Gastrocnemius medialis (tissue), 4 donors: ENCODE data around the gene RARB.

ENCODE experiments used
- POLR2A ChIP-seq, 2 donors: fragments of 450-650 bp; IDR thresholded peaks; one replicate each; pipeline ENCODE4 v1.6.1; 2017; ENCODE audit warnings: antibody characterized with exemption in 2 of 2, mild to moderate bottlenecking in 2 of 2, moderate library complexity in 2 of 2
- TF ChIP-seq, protein P1 (sequence below), 5 experiments: fragments of 450-650 bp in 3 of 5; fragments of 200-600 bp in 2 of 5; sonication (generic) in 2 of 5; IDR thresholded peaks in 4 of 5; conservative IDR thresholded peaks in 1 of 5; 1 replicate in 4 of 5; 2 replicates in 1 of 5; pipeline ENCODE4 v1.5.1; 2016 to 2019; ENCODE audit warnings: antibody characterized with exemption in 5 of 5, mild to moderate bottlenecking in 3 of 5, moderate library complexity in 3 of 5

DNA sequence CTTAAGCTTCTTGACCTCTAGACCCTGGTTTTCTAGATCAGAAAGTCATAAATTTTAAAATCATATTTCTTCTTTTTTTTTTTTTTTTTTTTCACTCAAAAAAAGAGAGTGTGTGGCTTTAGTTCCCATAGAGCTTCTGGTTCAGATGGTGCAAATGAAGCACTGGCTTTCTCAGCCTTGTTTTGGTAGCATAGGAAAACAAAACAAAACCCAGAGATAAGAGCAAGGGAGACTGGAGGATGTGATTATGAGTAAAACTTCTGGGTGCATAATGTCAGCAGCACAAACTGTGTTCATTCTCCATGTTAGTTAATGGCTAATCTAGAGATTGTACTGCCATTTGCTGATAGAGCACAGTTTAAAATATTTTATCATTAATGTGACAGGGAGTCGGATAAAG lies 55.4 kb downstream of the RARB start:
- TF ChIP-seq, protein P1, sequence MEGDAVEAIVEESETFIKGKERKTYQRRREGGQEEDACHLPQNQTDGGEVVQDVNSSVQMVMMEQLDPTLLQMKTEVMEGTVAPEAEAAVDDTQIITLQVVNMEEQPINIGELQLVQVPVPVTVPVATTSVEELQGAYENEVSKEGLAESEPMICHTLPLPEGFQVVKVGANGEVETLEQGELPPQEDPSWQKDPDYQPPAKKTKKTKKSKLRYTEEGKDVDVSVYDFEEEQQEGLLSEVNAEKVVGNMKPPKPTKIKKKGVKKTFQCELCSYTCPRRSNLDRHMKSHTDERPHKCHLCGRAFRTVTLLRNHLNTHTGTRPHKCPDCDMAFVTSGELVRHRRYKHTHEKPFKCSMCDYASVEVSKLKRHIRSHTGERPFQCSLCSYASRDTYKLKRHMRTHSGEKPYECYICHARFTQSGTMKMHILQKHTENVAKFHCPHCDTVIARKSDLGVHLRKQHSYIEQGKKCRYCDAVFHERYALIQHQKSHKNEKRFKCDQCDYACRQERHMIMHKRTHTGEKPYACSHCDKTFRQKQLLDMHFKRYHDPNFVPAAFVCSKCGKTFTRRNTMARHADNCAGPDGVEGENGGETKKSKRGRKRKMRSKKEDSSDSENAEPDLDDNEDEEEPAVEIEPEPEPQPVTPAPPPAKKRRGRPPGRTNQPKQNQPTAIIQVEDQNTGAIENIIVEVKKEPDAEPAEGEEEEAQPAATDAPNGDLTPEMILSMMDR (IDR thresholded peaks at IDR 0.05 in 4 of 5, conservative IDR thresholded peaks at IDR 0.05 in 1 of 5): no peak
- no peak for TF ChIP-seq POLR2A (IDR thresholded peaks at IDR 0.05)
